NCI-H1105 treated with DMSO at 0.1 percent for 48 hours (cell line): ENCODE results near the gene DLG2.
A peak's percentile ranks its signal among the peaks of the same experiment; 100 is the strongest.
"Not testable (repeated sequence)": the region's sequence is repeated elsewhere in the genome, so short reads cannot be mapped to it uniquely, and the experiment has no call there.

Experiments
- DNase-seq: peaks from one replicate; lab custom pipeline; 2025; lab: John Stamatoyannopoulos, UW

DLG2 gene

GRCh38 chr11:83629775-83630174 is 1997.4 kb downstream of the DLG2 start:
- peak; percentile 32 for DNase-seq

- DNase-seq: peak; percentile 98
Measured at GRCh38 chr11:83628622-83629355, 1998.4 kb downstream of the DLG2 start.

- no peak for DNase-seq
Measured at GRCh38 chr11:83625336-83625735, 2001.8 kb downstream of the DLG2 start.

GRCh38 chr11:83617671-83618070 is 2009.5 kb downstream of the DLG2 start:
- DNase-seq: no peak

GRCh38 chr11:83613767-83614121 is 2013.4 kb downstream of the DLG2 start:
- DNase-seq: no peak

- DNase-seq: peak; percentile 62
Measured at GRCh38 chr11:83612891-83613766, 2014.0 kb downstream of the DLG2 start.

GRCh38 chr11:83611600-83611999 is 2015.5 kb downstream of the DLG2 start:
- DNase-seq: peak; percentile 99

- no peak for DNase-seq
Measured at GRCh38 chr11:83611031-83611430, 2016.1 kb downstream of the DLG2 start.

- no peak for DNase-seq
Measured at GRCh38 chr11:83609191-83609590, 2018.0 kb downstream of the DLG2 start.

- DNase-seq: no peak
Measured at GRCh38 chr11:83608571-83608970, 2018.6 kb downstream of the DLG2 start.

- DNase-seq: no peak
Measured at GRCh38 chr11:83601914-83602527, 2025.1 kb downstream of the DLG2 start.

GRCh38 chr11:83601201-83601913 is 2025.8 kb downstream of the DLG2 start:
- no peak for DNase-seq

- DNase-seq: no peak
Measured at GRCh38 chr11:83600661-83601060, 2026.5 kb downstream of the DLG2 start.

- DNase-seq: no peak
Measured at GRCh38 chr11:83599066-83599465, 2028.1 kb downstream of the DLG2 start.

- DNase-seq: not testable (repeated sequence)
Measured at GRCh38 chr11:83587797-83588196, 2039.3 kb downstream of the DLG2 start.

- DNase-seq: no peak
Measured at GRCh38 chr11:83583757-83584366, 2043.3 kb downstream of the DLG2 start.

GRCh38 chr11:83574519-83574918 is 2052.6 kb downstream of the DLG2 start:
- DNase-seq: no peak

- peak; percentile 51 for DNase-seq
Measured at GRCh38 chr11:83572581-83573496, 2054.3 kb downstream of the DLG2 start.

- DNase-seq: no peak
Measured at GRCh38 chr11:83571302-83571701, 2055.8 kb downstream of the DLG2 start.

GRCh38 chr11:83569134-83569805 is 2057.9 kb downstream of the DLG2 start:
- no peak for DNase-seq
